Activated CD4-positive, alpha-beta T cell treated with anti-CD3 and anti-CD28 coated beads, Interleukin-2, amount 10 ng/mL, durations not matched to agents 24 days and 14 days (primary cell): ENCODE data around the gene GHR. TPM values are rescaled to one million over a fixed set of nuclear protein-coding genes. Genes with fewer than 3 reads are reported as not detected.

ENCODE experiments used
- DNase-seq: peaks from one replicate; pipeline ENCODE4 v3.0.0; 2022
- H3K27ac Mint-ChIP-seq: one replicate; pipeline ENCODE4 v1.8.0; 2022; ENCODE audit warnings: mild to moderate bottlenecking, mixed read lengths
- H3K27me3 Mint-ChIP-seq: one replicate; pipeline ENCODE4 v1.8.0; 2022; ENCODE audit warnings: mixed read lengths
- H3K36me3 Mint-ChIP-seq: one replicate; pipeline ENCODE4 v1.8.0; 2022; ENCODE audit warnings: low read depth, mild to moderate bottlenecking, mixed read lengths
- H3K4me1 Mint-ChIP-seq: one replicate; pipeline ENCODE4 v1.8.0; 2021; ENCODE audit warnings: mixed read lengths
- H3K4me3 Mint-ChIP-seq: one replicate; pipeline ENCODE4 v1.8.0; 2022; ENCODE audit warnings: mild to moderate bottlenecking, moderate library complexity, mixed read lengths
- H3K9me3 Mint-ChIP-seq: one replicate; pipeline ENCODE4 v1.8.0; 2021; ENCODE audit warnings: mixed read lengths
- intact Hi-C: fragments of 100-400 bp; cut with micrococcal nuclease; formaldehyde crosslinking; loops from one replicate; pipeline ENCODE4 v1.15.1; 2023
- total RNA-seq: library from RNA; stranded (reverse); gene quantifications from 2 replicates; pipeline ENCODE4 v1.2.3, GENCODE V29; 2022

Gene GHR
- total RNA-seq, 1 donor from 2014 or later = not detected

- DNase-seq = no peak
- H3K27me3 Mint-ChIP-seq = peaks cover 2% of the 10 kb centered on the region
- H3K9me3 Mint-ChIP-seq = no peaks in the 10 kb centered on the region
- no peak overlapping the region for H3K27ac Mint-ChIP-seq
- no peaks in the 10 kb centered on the region for H3K4me1 Mint-ChIP-seq
- H3K36me3 Mint-ChIP-seq = no peaks in the 10 kb centered on the region
- intact Hi-C loops = no loop called here
- H3K4me3 Mint-ChIP-seq = no peak overlapping the region
Measured at GRCh38 chr5:42626462-42626861, 203.2 kb downstream of the GHR start.

GRCh38 chr5:42628821-42629220 is 205.6 kb downstream of the GHR start:
- Mint-ChIP-seq H3K27me3 (peaks cover 4% of the 10 kb centered on the region), H3K9me3 (no peaks in the 10 kb centered on the region), H3K36me3 (no peaks in the 10 kb centered on the region), H3K4me1 (no peaks in the 10 kb centered on the region), H3K27ac (no peak overlapping the region), H3K4me3 (no peak overlapping the region)
- no peak for DNase-seq
- intact Hi-C loops = no loop called here

- no peaks in the 10 kb centered on the region for H3K9me3 Mint-ChIP-seq
- H3K4me1 Mint-ChIP-seq = no peaks in the 10 kb centered on the region
- no peak overlapping the region for H3K27ac Mint-ChIP-seq
- H3K27me3 Mint-ChIP-seq = peaks cover 4% of the 10 kb centered on the region
- no peaks in the 10 kb centered on the region for H3K36me3 Mint-ChIP-seq
- H3K4me3 Mint-ChIP-seq = no peak overlapping the region
- DNase-seq = no peak
- intact Hi-C loops = no loop called here
Measured at GRCh38 chr5:42629284-42629683, 206.0 kb downstream of the GHR start.

GRCh38 chr5:42631241-42631640 is 208.0 kb downstream of the GHR start:
- Mint-ChIP-seq H3K4me3 (no peak overlapping the region), H3K27ac (no peak overlapping the region), H3K36me3 (no peaks in the 10 kb centered on the region), H3K4me1 (no peaks in the 10 kb centered on the region), H3K9me3 (no peaks in the 10 kb centered on the region), H3K27me3 (peaks cover 4% of the 10 kb centered on the region)
- no peak for DNase-seq
- intact Hi-C loops = no loop called here

GRCh38 chr5:42632354-42632900 is 209.2 kb downstream of the GHR start:
- Mint-ChIP-seq H3K4me3 (no peak overlapping the region), H3K4me1 (no peaks in the 10 kb centered on the region), H3K27me3 (peaks cover 2% of the 10 kb centered on the region), H3K27ac (no peak overlapping the region), H3K9me3 (no peaks in the 10 kb centered on the region), H3K36me3 (no peaks in the 10 kb centered on the region)
- no peak for DNase-seq
- intact Hi-C loops = no loop called here

- intact Hi-C loops = no loop called here
- Mint-ChIP-seq H3K4me1 (no peaks in the 10 kb centered on the region), H3K27ac (no peak overlapping the region), H3K36me3 (no peaks in the 10 kb centered on the region), H3K4me3 (no peak overlapping the region), H3K9me3 (no peaks in the 10 kb centered on the region), H3K27me3 (peaks cover 2% of the 10 kb centered on the region)
- no peak for DNase-seq
Measured at GRCh38 chr5:42634575-42634974, 211.3 kb downstream of the GHR start.

GRCh38 chr5:42636425-42636824 is 213.2 kb downstream of the GHR start:
- Mint-ChIP-seq H3K4me1 (no peaks in the 10 kb centered on the region), H3K9me3 (no peaks in the 10 kb centered on the region), H3K27me3 (peaks cover 2% of the 10 kb centered on the region), H3K27ac (no peak overlapping the region), H3K4me3 (no peak overlapping the region), H3K36me3 (no peaks in the 10 kb centered on the region)
- no peak for DNase-seq
- intact Hi-C loops = no loop called here

- DNase-seq = no peak
- peaks cover 2% of the 10 kb centered on the region for H3K27me3 Mint-ChIP-seq
- H3K36me3 Mint-ChIP-seq = no peaks in the 10 kb centered on the region
- H3K4me3 Mint-ChIP-seq = no peak overlapping the region
- H3K9me3 Mint-ChIP-seq = no peaks in the 10 kb centered on the region
- intact Hi-C loops = no loop called here
- no peaks in the 10 kb centered on the region for H3K4me1 Mint-ChIP-seq
- H3K27ac Mint-ChIP-seq = no peak overlapping the region
Measured at GRCh38 chr5:42636946-42637345, 213.7 kb downstream of the GHR start.

- Mint-ChIP-seq H3K4me3 (no peak overlapping the region), H3K27ac (no peak overlapping the region), H3K4me1 (no peaks in the 10 kb centered on the region), H3K27me3 (no peaks in the 10 kb centered on the region), H3K9me3 (no peaks in the 10 kb centered on the region), H3K36me3 (no peaks in the 10 kb centered on the region)
- DNase-seq = no peak
- intact Hi-C loops = no loop called here
Measured at GRCh38 chr5:42638972-42639371, 215.7 kb downstream of the GHR start.

- intact Hi-C loops = no loop called here
- no peaks in the 10 kb centered on the region for H3K4me1 Mint-ChIP-seq
- peaks cover 4% of the 10 kb centered on the region for H3K27me3 Mint-ChIP-seq
- H3K27ac Mint-ChIP-seq = no peak overlapping the region
- H3K4me3 Mint-ChIP-seq = no peak overlapping the region
- no peaks in the 10 kb centered on the region for H3K36me3 Mint-ChIP-seq
- DNase-seq = no peak
- H3K9me3 Mint-ChIP-seq = no peaks in the 10 kb centered on the region
Measured at GRCh38 chr5:42640835-42641234, 217.6 kb downstream of the GHR start.

- Mint-ChIP-seq H3K4me1 (no peaks in the 10 kb centered on the region), H3K27ac (no peak overlapping the region), H3K27me3 (peaks cover 4% of the 10 kb centered on the region), H3K36me3 (no peaks in the 10 kb centered on the region), H3K9me3 (no peaks in the 10 kb centered on the region), H3K4me3 (no peak overlapping the region)
- intact Hi-C loops = no loop called here
- DNase-seq = no peak
Measured at GRCh38 chr5:42641336-42642005, 218.2 kb downstream of the GHR start.

- Mint-ChIP-seq H3K9me3 (no peaks in the 10 kb centered on the region), H3K27me3 (peaks cover 4% of the 10 kb centered on the region), H3K4me3 (no peak overlapping the region), H3K27ac (no peak overlapping the region), H3K36me3 (no peaks in the 10 kb centered on the region), H3K4me1 (no peaks in the 10 kb centered on the region)
- no peak for DNase-seq
- intact Hi-C loops = no loop called here
Measured at GRCh38 chr5:42642006-42642405, 218.8 kb downstream of the GHR start.

GRCh38 chr5:42643360-42643759 is 220.1 kb downstream of the GHR start:
- intact Hi-C loops = no loop called here
- Mint-ChIP-seq H3K27ac (no peak overlapping the region), H3K9me3 (no peaks in the 10 kb centered on the region), H3K36me3 (no peaks in the 10 kb centered on the region), H3K4me1 (no peaks in the 10 kb centered on the region), H3K4me3 (no peak overlapping the region), H3K27me3 (peaks cover 4% of the 10 kb centered on the region)
- DNase-seq = no peak

GRCh38 chr5:42645138-42645537 is 221.9 kb downstream of the GHR start:
- no peaks in the 10 kb centered on the region for H3K4me1 Mint-ChIP-seq
- intact Hi-C loops = no loop called here
- H3K27me3 Mint-ChIP-seq = peaks cover 4% of the 10 kb centered on the region
- no peaks in the 10 kb centered on the region for H3K36me3 Mint-ChIP-seq
- DNase-seq = no peak
- no peak overlapping the region for H3K4me3 Mint-ChIP-seq
- no peaks in the 10 kb centered on the region for H3K9me3 Mint-ChIP-seq
- H3K27ac Mint-ChIP-seq = no peak overlapping the region

- H3K4me1 Mint-ChIP-seq = no peaks in the 10 kb centered on the region
- intact Hi-C loops = no loop called here
- no peak overlapping the region for H3K4me3 Mint-ChIP-seq
- H3K27me3 Mint-ChIP-seq = peaks cover 4% of the 10 kb centered on the region
- no peaks in the 10 kb centered on the region for H3K36me3 Mint-ChIP-seq
- no peak overlapping the region for H3K27ac Mint-ChIP-seq
- no peak for DNase-seq
- no peaks in the 10 kb centered on the region for H3K9me3 Mint-ChIP-seq
Measured at GRCh38 chr5:42648036-42648435, 224.8 kb downstream of the GHR start.
